Measurements from ENCODE around the gene RNF152. TPM values are rescaled to one million over a fixed set of nuclear protein-coding genes. Genes with fewer than 3 reads are reported as not detected.

Gene RNF152
- total and polyA plus RNA-seq, 2 of the 13 experiments (the other 11 are each of a cell fraction or from before 2014, with no cell fraction given): 0.04 TPM; not detected in 1

DNA sequence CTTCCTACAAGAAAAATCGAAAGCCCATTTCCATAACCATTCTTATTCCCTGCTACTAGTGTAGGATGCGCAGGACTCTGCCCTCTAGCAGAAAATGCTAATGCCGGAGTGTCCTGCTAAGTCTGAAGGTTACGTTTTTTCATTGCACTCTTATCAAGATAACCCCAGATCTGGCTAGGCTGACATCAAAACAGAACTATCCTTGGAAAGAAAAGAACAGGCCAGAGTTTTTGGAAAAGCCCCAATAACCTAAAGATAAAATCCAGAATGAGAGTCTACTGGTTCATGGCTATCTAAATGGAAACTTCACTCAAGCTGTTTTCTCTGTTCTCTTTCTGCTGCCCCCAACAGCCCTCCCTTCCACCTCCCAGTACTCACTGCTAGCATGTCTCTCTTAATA, 913 bp downstream of the RNF152 start:
- Histone ChIP-seq H3K79me2 (ENCODE audit: insufficient read depth, low read length) (no peaks in the 10 kb centered on the region), H3K36me3 (replicated peaks in 1 of 2; ENCODE audit: control insufficient read depth in 1 of 2, insufficient read depth in 2 of 2, low read length in 2 of 2) (no peaks in the 10 kb centered on the region), H2AFZ (ENCODE audit: low read length) (no peak overlapping the region), H3K9ac (ENCODE audit: insufficient read depth, low read depth, low read length) (no peak overlapping the region), H3K4me2 (ENCODE audit: low read depth, low read length) (no peak overlapping the region), H3K27me3 (ENCODE audit: control insufficient read depth in 1 of 2, insufficient read depth in 2 of 2, low read length in 2 of 2) (peaks cover 6 to 37% of the 10 kb centered on the region in 2 experiments), H4K20me1 (ENCODE audit: insufficient read depth, low read length) (no peaks in the 10 kb centered on the region), H3K4me3 (replicated peaks in 1 of 3; ENCODE audit: insufficient read depth in 1 of 3, low read depth in 2 of 3, low read length in 3 of 3) (no peak overlapping the region), H3K9me3 (ENCODE audit: low read length) (no peaks in the 10 kb centered on the region), H3K27ac (ENCODE audit: extremely low read length, insufficient read depth, low read length) (no peak overlapping the region), H3K4me1 (ENCODE audit: insufficient read depth, low read length) (no peaks in the 10 kb centered on the region)
- no peak for DNase-seq (ENCODE audit: low spot score)
- ATAC-seq: no peak
- TF ChIP-seq ZFP41 (CRISPR knock-in tag; IDR thresholded peaks at IDR 0.05; ENCODE audit: borderline replicate concordance) (no peak), SMAD1 (CRISPR knock-in tag; IDR thresholded peaks at IDR 0.05; ENCODE audit: borderline replicate concordance, low read depth) (no peak), U2AF1 (optimal IDR thresholded peaks at IDR 0.05; ENCODE audit: low read depth, low read length) (no peak), RNF2 (conservative IDR thresholded peaks at IDR 0.05; ENCODE audit: low read depth) (no peak)
- TF ChIP-seq, protein P1, sequence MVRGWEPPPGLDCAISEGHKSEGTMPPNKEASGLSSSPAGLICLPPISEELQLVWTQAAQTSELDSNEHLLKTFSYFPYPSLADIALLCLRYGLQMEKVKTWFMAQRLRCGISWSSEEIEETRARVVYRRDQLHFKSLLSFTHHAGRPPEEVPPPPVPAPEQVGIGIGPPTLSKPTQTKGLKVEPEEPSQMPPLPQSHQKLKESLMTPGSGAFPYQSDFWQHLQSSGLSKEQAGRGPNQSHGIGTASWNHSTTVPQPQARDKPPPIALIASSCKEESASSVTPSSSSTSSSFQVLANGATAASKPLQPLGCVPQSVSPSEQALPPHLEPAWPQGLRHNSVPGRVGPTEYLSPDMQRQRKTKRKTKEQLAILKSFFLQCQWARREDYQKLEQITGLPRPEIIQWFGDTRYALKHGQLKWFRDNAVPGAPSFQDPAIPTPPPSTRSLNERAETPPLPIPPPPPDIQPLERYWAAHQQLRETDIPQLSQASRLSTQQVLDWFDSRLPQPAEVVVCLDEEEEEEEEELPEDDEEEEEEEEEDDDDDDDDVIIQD (CRISPR knock-in tag; IDR thresholded peaks at IDR 0.05; ENCODE audit: low read depth): no peak
- no peak for FAIRE-seq
- 21% methylated on average over 4 of the region's 4 CpGs for WGBS (ENCODE audit: low lambda C conversion rate)
- intact Hi-C loops (cut with micrococcal nuclease; ENCODE audit: unreplicated experiment) (no loop called here), in situ Hi-C loops (cut with HindIII; ENCODE audit: extremely low pct_ligation_motif_present, low pct_unique_long_range_greater_than_20kb) (no loop called here)
- no TSS peak for BruUV-seq (replicated peaks)
- CTCF ChIA-PET (ENCODE audit: low intra/inter-chr PET ratio, low total read pairs): no interaction called here
- POLR2A ChIA-PET: no interaction called here

DNA sequence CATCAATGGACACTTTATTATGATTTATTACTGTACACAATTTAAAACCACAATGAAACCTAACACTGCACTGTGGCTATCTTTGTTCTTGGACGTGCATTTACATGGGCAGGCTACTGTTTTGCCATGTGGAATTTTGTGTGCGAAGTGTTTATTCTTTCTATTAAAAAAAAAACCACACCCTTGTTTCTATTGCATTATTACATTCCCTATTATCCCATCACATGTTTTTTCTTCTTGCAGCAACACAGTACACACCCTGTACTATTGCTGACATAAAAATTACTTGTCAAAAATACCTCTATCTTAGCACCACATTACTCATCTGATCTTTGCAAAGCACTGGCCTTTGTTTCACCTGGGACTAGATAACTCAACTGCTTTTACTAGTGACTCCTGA, 1.5 kb downstream of the RNF152 start:
- Histone ChIP-seq H2AFZ (ENCODE audit: low read length) (no peak overlapping the region), H3K9ac (ENCODE audit: insufficient read depth, low read depth, low read length) (no peak overlapping the region), H3K36me3 (replicated peaks in 1 of 2; ENCODE audit: control insufficient read depth in 1 of 2, insufficient read depth in 2 of 2, low read length in 2 of 2) (no peaks in the 10 kb centered on the region), H3K9me3 (ENCODE audit: low read length) (no peaks in the 10 kb centered on the region), H4K20me1 (ENCODE audit: insufficient read depth, low read length) (no peaks in the 10 kb centered on the region), H3K4me1 (ENCODE audit: insufficient read depth, low read length) (no peaks in the 10 kb centered on the region), H3K4me3 (replicated peaks in 1 of 3; ENCODE audit: insufficient read depth in 1 of 3, low read depth in 2 of 3, low read length in 3 of 3) (no peak overlapping the region), H3K4me2 (ENCODE audit: low read depth, low read length) (no peak overlapping the region), H3K79me2 (ENCODE audit: insufficient read depth, low read length) (no peaks in the 10 kb centered on the region), H3K27ac (ENCODE audit: extremely low read length, insufficient read depth, low read length) (no peak overlapping the region), H3K27me3 (ENCODE audit: control insufficient read depth in 1 of 2, insufficient read depth in 2 of 2, low read length in 2 of 2) (peaks cover 6 to 34% of the 10 kb centered on the region in 2 experiments)
- no peak for ATAC-seq
- FAIRE-seq: no peak
- no peak for DNase-seq (ENCODE audit: low spot score)
- 48% methylated on average over 2 of the region's 2 CpGs for WGBS (ENCODE audit: low lambda C conversion rate)
- BruUV-seq (replicated peaks): no TSS peak
- ChIA-PET CTCF (ENCODE audit: low intra/inter-chr PET ratio, low total read pairs) (no interaction called here), POLR2A (no interaction called here)
- no peak for TF ChIP-seq ZNF296 (CRISPR knock-in tag; conservative IDR thresholded peaks at IDR 0.05)
- in situ Hi-C loops (cut with HindIII; ENCODE audit: extremely low pct_ligation_motif_present, low pct_unique_long_range_greater_than_20kb): no loop called here
- intact Hi-C loops (cut with micrococcal nuclease; ENCODE audit: unreplicated experiment): no loop called here
